HG02642 (cell line): ENCODE data around the gene CDKAL1.

ENCODE experiments used
- ATAC-seq: cut with Tn5 transposase; IDR thresholded peaks from one replicate; pipeline ENCODE4 v1.9.1; 2021; ENCODE audit warnings: mild to moderate bottlenecking; ENCODE audit not compliant: unreplicated experiment, poor library complexity

Gene CDKAL1

DNA sequence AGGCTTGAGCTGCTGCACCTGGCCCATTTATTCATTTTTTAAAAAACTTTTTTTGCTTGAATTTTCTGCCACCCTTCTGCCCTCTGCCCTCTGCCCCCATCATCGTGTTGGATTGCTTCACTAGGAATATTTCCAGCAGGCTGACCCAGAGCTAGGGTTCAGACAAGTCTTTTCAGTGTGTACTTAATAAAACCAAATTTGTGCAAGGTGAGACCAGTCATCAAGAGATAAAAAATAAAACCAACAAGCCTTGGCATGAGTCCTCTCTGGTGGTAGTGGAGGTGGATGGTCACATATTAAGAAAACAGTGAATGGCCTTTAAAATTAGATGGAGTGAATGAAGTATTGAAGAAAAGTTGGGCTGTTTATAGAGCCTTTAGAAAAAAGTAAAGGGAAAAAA is 239.6 kb downstream of the CDKAL1 start:
- ATAC-seq = no peak

DNA sequence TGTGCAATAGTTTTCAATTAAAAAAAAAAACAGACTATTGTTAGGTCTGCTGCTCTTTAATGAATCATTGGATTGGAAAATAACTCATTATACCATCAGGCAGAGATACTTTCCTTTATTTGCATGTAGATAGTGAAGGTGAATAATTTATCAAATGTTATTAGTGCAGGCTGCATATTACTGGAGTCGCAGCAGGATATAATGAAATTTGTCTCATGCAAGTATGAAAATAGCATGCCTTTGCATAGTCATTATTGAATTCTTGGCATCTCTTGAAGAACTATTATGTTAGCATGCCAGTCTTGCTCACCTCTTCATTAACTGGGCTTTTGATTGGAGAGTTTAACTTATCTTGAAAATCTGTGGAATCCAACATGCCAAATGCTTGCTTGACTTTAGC is 241.7 kb downstream of the CDKAL1 start:
- ATAC-seq = no peak

DNA sequence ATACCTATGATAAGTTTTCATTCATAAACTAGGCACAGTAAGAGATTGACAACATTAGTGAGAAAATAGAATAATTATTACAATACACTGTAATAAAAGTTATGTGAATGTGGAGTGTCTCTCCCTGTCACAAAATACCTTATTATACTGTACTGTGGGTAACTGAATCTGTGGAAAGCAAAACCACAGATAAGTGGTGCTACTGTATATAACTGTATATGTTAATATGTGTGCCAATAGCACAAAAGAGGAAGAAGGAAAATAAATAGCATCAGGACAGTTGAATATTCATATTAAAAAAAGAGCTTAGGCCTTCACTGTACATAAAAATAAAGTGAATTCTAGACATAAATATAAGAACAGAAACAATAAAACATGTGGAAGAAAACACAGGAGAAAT is 243.5 kb downstream of the CDKAL1 start:
- no peak for ATAC-seq

DNA sequence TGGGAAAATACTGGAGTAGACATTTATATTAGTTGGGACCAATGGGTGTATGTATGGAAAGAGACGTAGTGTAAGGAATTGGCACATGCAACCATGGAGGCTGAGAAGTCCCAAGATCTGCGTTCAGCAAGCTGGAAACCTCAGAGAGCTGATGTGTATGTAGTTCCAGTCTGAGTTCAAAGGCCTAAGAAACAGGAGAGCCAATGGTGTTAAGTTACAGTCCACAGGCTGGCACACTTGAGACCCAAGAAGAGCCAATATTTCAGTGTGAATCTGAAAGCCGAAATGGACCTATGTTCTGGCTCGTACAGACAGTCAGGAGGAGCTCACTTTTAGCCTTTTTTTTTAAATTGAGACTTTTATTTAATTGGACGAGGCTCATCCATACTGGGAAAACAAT is 244.2 kb downstream of the CDKAL1 start:
- ATAC-seq = no peak

DNA sequence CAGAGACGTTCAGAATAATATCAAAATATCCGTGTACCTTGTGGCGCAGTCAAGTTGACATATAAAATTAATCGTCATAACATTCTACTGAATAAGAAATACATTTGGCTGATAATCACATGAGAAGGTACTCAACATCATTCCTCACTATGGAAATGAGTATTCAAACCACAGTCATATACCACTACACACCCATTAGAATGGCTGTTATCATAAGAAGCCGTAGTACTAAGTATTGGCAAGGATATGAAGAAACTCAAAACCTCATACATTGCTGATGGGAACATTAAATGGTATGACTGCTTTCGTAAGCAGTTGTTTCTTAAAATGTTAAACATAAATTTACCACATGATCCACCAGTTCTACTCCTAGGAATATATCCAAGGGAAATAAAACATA is 244.7 kb downstream of the CDKAL1 start:
- no peak for ATAC-seq

DNA sequence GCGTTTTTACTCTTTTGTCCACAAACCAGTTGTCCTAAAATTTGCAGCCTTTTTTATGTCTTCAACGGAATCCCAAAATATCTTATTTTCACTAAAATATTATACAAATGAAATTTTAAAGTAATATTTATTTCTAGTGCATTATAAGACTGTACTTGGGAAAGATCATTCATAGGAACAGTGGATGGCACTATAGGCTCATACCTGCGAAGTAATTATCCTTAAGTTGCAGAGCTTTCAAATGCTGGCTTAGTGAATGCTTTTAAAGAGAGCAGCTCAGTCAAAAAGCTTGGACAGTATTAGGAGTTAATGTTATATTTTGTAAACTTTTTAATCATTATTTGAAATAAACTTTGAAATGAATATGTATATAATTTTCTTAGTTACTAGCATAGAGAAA is 254.9 kb downstream of the CDKAL1 start:
- ATAC-seq = no peak

DNA sequence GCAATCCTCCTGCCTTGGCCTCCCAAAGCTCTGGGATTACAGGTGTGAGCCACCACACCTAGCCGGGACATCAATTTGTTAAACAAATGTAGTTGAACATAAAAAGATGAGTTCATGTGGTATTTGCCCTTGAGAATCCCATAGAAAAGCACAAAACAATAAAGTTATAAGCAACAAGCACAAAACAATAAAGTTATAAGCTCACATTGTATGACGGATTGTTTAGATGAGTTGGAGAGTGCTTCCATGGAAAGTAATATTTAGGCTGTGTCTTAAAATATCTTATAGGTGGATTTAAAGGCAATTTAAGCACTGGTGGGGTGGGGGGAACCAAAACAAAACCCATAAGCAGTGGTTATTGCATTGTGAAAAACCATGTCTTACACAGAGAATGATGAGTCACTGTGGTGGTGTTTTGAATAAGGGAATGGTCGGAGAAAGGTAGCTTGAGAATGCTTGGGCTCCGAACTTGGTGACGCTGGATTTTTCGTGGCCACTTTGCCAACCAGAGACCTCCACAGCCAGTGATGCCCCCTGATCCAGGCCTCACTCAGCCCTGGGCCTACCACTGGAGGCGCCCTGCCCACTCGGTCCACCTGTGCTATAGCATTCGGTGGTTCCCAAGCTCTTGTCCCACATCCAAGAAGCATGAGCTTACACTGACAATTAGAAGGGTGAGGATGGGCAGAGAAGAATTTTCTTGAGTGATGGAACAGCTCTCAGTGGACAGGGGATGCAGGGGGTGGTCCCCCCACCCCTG is 256.0 kb downstream of the CDKAL1 start:
- ATAC-seq = no peak

DNA sequence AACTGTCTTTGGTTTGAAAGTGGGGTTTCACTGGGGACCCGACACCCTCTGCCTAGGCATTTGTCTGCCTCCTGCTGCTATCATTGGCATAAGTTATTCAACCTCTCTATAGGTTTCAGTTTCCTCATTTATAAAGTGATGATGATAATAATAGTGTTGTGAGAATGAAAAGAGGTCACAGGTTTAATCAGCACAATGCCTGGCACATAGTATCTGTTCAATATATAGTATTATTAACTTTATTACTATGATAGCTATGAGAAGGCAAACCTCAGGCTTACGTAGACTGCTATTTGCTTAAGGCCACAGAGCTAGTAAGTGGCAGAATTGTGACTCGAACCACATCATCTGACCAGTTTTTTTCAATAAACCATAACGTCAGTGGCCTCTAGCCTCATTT is 256.8 kb downstream of the CDKAL1 start:
- ATAC-seq = no peak

DNA sequence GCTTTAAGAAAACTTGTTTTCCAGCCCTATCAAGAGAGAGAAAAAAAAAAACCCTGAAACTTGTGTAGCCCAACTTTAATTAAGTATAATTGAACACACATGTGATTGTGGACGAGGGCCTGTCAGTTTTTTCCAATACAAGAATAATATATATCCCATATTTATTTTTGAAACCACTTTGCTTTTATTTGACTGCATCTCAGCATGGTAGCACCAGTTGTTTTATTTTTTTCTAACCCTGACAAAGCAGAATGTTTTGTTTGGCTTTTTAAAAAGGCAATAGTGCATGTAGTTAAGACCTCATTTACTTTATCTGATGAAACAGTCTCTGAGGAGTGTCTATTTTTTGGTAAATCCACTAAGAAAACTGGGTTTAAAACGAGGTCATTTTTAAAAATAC is 257.7 kb downstream of the CDKAL1 start:
- no peak for ATAC-seq

DNA sequence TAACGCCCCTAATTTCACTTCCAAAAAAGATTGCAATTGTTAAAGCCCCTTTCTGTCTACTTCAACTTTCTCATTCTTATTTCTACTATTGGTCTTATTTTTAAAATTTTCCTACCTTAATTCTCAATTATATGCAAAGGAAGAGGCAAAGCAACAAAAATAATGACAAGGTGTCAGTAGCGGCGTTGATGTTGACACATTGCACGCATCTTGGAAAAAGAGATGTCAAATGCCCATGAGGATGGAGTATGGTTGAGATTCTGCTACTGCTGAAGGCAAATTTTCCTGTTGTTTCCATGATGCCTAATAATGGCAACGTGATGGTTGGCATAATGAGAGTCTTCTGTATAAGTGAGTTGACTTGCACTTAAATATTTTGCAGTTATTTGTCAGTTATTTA is 258.9 kb downstream of the CDKAL1 start:
- no peak for ATAC-seq

DNA sequence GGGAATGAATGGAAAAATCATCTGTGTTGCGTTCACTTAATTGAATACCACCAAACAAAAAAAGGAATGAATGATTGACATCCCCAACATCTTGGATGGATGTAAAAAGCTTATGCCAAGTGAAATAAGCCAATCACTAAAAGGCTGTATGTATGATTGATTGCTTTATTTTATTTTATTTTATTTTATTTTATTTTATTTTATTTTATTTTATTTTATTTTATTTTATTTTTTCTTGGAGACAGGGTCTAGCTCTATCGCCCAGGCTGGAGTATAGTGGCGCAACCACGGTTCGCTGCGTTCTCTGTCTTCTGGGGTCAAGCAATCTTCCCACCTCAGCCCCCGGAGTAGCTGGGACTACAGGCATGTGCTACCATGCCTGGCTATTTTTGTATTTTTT is 263.3 kb downstream of the CDKAL1 start:
- no peak for ATAC-seq

DNA sequence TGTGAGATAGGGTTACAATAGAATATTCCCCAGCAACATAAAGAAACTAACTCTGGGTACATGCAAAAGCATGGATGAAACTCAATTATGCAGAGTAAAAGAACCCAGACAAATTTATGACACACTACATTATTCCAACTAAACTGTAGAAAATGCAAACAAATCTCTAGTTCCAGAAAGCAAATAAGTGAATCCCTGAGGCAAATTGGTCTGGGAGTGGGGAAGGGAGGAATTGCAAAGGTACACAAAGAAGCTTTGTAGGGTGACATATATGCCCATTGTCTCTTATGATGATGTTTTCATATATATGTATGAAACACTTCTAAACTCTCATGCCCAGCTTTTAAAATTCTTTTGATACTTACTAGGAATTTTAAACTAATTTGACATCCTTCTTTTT is 266.0 kb downstream of the CDKAL1 start:
- ATAC-seq = no peak

DNA sequence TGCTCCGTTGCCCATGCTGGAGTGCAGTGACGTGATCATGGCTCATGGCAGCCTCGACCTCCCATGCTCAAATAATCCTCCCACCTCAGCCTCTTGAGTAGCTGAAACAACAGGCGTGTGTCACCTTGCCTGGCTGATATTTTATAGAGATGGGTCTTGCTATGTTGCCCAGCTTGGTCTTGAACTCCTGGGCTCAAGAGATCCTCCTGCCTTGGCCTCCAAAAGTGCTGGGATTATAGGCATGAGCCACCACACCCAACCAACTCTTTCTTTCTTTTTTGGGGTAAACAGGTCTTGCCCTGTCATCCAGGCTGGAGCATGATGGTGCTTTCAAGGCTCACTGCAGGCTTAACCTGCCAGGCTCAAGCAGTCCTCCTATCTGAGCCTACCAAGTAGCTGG is 266.4 kb downstream of the CDKAL1 start:
- no peak for ATAC-seq

DNA sequence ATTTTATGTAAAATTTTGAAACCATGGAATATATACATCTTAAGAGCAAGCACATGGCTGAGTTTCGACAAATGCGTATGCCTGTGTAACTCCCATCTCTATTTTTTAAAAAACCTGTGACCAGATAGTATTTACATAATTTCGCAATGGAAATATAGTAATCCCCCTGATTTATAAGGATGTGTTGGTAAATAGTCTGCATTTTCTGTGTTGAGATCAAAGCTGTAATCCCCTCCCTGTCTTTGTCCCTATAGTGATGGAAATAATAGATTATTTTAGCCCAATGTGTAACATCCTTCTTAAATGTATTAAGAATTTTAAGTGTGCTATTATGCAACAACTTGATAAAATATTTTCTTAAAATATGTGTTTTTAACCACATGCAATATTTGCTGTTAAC is 267.3 kb downstream of the CDKAL1 start:
- no peak for ATAC-seq

DNA sequence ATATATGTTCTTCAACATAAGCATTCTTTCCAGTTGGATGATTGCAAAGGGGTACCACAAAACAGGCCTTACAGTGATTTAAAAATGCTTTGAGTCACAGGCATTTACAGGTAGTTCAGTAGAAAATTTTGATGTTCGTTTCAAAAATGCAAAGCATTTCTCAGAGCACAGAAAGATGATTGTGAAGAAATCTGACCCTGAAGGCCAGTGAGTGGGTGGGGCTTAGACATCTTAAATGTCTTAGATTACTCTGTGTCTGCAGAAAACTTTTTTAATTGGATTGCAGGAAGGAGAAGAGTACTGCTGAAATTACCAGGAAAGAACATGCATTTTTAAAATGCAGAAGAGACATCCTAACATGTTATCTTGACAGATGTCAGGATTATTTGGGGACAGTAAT is 268.3 kb downstream of the CDKAL1 start:
- no peak for ATAC-seq

DNA sequence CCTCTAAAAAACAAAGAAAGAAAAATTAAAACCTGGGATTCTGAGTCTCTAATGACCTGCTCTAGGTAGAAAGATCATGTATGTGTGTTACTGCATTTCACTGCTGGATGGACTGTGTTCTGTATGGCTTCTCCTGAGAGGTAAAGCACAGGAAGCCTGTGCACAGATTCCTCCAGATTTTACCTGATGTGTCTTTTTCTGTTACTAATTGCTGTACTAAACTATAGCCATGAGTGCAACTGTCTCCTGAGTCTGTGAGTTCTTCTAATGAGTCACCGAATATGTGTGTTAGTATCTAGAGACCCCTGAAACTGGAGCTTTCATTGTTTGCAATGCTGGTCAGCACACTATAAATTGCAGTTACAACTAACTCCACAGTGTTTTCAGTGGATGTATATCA is 270.8 kb downstream of the CDKAL1 start:
- ATAC-seq = no peak

DNA sequence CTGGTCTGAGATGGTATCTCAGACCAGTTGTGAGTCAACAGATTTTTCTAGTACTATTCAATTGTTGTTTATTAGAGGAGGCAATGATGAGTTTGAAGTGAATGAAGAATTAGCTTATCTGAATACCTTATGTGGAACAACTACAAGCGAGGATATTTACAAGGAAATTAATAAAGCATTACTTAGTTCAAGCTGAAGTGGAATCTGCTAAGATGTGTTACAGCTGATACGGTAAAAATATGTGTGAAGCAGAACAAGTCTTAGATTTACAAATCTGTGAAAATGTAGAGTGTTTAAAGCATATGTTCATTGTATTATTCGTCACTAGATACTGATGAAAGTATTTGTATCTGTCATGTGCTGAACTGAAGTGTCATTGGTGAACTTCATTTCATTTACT is 272.4 kb downstream of the CDKAL1 start:
- no peak for ATAC-seq

DNA sequence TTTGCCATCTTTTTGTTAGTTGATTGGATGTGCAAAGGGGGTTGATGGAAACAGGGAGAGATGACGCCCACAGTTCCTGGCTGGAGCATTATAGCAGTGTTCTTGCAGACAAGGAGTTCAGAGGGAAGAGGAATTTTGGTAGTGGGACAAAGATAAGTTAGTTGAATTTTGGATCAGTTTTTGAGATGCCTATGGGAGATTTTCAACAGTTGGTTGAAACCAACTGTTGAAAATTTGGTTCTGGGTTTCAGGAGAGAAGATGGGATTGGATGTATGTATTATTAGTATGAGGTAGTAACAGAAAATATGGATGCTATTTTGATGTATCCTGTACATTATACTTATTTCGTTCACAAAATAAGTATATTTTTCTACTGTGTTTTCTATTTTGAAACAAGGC is 274.2 kb downstream of the CDKAL1 start:
- no peak for ATAC-seq

DNA sequence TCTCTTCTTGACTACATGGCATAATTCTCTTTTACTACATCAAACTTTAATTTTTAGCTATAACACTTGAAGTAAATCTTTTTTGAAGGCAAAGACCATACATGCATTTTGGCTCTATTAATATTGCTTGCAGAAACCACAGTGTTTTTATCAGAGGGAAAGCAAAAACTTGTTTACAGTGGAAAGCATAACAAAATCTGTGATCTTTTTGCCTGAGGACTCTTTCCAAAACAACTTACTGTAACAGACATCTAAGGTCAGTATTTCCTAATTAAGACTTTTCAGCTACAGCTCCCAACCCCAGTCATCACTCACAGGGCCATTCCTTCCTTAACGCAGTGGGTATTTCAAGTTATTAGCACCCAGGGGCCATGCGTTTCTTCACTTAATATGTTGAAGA is 274.7 kb downstream of the CDKAL1 start:
- no peak for ATAC-seq

DNA sequence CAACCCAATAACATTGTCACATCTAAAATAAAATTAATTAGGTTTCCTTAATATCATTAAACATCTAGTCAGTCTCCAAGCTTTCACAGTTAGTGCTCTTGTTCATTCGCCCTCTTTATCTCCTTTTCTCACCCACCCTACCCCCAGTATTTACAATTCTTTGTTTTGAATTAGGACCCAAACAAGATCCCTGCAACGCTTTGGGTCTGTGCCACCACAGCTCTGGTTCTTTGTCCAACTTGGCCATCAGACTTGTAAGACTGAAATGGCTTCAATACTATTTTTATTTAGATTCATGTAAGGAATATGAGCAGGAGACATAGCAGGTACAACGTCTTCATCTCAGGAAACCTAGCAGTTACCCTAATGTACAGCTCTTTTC is 276.5 kb downstream of the CDKAL1 start:
- no peak for ATAC-seq

DNA sequence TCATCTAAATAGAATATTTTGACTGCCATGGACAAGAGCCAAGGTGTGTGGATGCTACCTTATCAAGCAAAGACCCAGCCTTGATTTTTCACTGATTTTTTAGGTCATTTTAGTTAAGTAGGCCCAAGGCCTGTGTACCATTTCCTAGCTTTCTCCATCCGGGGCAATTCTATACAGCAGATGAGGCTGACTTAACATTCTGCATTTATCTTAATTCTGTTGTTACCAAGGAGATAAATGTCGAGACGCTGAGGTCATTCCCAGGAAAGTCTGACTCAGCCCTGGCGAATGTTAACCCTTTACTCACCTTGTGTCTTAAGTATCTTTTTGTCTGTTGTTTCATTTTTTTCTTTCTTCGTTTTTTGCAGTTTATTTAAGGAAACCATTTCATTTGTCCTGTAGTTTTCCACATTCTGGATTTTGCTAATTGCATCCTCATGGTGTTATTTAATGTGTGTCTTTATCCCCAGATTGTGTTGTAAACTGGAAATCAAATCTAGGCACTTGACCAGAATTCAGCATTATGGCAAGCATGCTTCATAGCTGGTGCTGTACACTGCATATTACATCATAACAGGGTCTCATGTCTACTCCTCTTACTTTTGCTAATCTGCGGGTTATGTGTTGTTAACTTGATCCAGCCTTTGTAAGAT is 277.0 kb downstream of the CDKAL1 start:
- no peak for ATAC-seq

DNA sequence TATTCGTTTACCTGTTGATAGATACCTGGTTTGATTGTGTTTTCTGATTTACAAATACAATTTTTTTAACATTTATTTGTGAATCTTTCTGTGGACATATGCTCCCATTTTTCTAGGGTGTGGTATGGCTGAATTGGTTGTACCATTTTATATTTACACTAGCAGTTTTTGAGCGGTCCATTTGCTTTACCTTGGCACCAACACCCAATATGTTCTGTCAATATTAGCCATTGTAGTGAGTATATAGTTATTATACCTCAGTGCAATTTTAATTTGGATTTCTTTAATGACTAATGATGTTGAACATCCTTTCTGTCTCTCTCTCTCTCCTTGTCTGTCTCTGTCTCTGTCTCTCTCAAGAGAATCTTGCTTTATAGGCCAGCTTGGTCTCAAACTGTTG is 278.5 kb downstream of the CDKAL1 start:
- no peak for ATAC-seq
